ENCODE measurements around the gene CTBP2.
"Not testable (repeated sequence)": the region's sequence is repeated elsewhere in the genome, so short reads cannot be mapped to it uniquely, and the experiment has no call there.

Gene CTBP2

GRCh38 chr10:125179107-125179506 is 18.7 kb upstream of the CTBP2 start:
- not testable (repeated sequence) for DNase-seq

DNA sequence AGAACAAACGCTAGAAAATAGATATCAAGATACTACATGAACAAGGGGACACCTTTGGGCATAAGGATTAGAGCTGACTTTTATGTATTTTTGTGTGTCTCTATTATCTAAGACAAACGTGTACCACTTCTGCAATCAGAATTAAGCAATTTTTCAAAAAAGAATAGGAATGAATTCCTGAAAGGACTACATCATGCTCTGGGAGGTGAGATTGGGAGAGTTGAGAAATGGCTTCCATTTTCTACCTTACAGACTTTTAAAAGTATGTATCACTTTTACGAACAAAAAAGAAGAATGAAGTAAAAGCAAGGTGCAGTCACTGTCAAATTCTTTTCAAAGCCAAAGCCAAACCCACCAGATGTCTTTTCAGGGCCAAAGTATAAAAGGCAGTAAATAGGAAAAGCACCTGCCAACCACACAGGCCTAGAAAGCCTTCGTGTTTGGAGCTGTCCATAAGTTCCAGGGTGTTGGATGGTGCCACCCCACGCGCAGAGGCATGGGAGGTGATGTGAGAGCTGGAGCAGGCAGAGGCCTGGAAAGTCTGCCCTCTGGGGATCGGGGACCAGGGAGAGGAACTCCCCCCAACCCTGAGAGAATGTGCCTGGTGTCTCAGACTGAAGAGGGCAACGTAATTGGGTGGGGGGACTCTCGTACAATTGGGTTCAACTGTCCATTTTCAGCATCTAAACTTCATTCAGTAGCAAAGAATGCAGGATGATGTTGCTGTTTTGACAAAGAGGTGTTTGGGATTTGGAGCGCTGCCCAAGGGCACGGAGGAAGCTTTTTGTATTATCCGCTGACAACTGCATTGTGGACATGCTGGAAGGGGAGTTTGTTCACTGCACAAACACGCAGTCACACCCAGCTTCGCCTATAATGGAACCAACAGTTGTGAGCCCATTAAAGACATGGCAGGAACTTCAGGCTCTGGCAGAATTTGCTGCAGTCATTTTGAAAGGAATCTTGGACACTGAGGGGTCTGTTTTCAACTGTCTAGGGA is 17.6 kb upstream of the CTBP2 start:
- DNase-seq: no peak

DNA sequence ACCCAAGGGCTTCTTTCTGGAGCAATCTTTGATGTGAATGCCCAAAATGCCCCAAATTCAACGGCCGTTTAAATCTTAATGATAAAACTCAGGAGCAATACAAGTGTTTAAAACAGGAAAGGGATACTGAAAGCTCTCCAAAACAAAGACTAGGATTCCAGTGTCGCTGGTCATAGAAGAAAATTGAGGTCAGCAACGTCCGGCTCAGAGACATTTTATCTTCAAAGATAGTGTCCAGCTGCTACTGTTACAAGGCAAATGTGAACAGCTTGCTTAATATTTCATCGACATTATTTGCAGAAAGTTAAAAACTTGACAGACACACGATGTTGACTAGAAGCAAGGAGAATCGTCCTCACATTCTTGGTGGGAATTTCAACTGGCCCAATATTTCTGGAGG is 15.4 kb upstream of the CTBP2 start:
- no peak for DNase-seq

- no peak for DNase-seq
Observed at GRCh38 chr10:125174360-125174759, 14.0 kb upstream of the CTBP2 start.

GRCh38 chr10:125172694-125173093 is 12.3 kb upstream of the CTBP2 start:
- DNase-seq: no peak

GRCh38 chr10:125171402-125172306 is 11.3 kb upstream of the CTBP2 start:
- DNase-seq: no peak

DNA sequence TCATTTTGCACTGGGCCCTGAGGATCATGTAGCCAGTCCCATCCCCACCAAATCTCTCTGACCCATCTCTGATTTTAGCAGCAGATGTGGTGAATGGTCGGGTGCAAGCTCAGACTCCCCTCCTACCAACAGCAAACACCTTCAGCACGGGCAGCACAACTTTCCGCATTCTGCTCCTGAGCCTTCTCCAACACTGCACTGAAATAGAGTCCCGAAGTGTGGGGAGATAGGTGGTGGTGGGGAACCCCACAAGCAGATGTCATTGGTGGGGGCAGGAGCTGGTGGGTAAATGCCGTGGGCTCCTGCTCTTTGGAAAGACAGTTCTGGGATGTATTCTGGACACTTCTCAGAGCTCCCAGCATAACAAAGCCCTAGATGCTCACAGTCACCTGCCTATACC is 9.6 kb upstream of the CTBP2 start:
- no peak for DNase-seq

DNA sequence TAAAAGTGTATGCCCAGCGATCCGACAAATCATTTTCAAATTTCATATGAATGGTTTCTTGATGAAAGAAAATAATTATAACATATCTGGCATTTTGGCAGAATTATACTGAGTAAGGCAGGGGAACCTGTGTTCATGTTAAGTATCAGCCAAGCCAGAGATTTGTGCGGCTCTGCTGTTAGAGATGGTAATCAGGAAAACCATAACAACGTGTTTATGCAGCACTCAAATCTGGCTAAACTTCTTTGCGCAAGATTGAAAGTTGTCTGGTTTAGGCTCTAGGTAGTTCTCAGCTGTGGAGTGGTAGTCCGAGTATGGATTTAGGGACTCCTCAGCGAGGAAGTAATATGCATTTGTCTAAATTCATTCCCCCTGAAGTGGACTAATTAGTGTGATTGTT is 8.9 kb upstream of the CTBP2 start:
- no peak for DNase-seq

- DNase-seq: no peak
Observed at GRCh38 chr10:125166658-125167057, 6.3 kb upstream of the CTBP2 start.

DNA sequence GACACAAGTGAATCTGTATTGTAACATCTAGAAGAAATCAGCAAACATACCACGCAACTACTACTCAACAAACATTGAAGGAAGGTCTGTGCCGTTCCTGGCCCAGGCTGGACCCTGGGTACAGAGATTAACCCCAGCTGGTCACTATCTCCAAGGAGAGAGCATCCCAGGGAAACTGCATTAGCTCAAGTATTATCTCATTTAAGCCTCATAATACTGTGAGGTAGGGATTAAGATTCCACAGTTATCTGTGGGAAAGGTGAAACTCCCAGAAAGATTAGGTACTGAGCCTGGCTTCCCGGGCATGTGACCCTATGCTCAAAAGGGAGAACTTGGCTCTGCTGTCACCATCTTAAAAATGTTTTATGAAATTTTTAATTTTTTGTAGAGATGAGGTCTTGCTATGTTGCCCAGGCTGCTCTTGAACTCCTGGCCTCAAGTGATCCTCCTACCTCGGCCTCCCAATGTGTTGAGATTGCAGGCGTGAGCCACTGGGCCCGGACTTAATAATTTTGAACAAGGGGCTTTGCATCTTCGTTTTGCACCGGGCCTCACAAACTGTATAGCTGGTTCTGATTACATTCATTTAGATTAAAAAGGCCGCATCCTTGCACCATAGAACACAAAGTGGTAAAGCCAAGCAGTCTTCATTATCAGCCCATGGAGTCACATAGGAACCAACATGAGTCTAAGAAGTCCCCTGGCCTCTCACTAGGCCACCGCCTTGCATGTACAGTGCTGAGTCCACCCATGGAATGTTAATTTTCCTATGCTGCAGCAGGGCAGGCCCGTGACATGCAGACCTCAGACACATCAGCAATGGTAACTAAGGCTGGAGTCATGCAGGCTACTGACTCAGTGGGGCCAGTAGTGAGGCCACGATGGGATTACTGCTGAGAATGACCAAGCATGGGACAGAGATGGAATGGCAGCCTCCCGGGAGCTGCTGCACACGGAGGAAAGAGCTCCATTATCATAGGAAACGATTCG is 5.5 kb upstream of the CTBP2 start:
- DNase-seq: no peak

- no peak for DNase-seq
Observed at GRCh38 chr10:125164421-125164820, 4.1 kb upstream of the CTBP2 start.

GRCh38 chr10:125163803-125164202 is 3.4 kb upstream of the CTBP2 start:
- no peak for DNase-seq

DNA sequence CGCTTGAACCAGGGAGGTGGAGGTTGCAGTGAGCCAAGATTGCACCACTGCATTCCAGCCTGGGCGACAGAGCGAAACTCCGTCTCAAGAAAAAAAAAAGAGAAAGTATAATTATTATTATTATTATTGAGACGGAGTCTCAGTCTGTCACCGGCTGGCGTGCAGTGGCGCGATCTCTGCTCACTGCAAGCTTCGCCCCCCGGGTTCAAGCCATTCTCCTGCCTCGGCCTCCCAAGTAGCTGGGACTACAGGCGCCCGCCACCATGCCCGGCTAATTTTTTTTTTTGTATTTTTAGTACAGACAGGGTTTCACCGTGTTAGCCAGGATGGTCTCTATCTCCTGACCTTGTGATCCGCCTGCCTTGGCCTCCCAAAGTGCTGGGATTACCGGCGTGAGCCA is 2.9 kb upstream of the CTBP2 start:
- DNase-seq: not testable (repeated sequence)

DNA sequence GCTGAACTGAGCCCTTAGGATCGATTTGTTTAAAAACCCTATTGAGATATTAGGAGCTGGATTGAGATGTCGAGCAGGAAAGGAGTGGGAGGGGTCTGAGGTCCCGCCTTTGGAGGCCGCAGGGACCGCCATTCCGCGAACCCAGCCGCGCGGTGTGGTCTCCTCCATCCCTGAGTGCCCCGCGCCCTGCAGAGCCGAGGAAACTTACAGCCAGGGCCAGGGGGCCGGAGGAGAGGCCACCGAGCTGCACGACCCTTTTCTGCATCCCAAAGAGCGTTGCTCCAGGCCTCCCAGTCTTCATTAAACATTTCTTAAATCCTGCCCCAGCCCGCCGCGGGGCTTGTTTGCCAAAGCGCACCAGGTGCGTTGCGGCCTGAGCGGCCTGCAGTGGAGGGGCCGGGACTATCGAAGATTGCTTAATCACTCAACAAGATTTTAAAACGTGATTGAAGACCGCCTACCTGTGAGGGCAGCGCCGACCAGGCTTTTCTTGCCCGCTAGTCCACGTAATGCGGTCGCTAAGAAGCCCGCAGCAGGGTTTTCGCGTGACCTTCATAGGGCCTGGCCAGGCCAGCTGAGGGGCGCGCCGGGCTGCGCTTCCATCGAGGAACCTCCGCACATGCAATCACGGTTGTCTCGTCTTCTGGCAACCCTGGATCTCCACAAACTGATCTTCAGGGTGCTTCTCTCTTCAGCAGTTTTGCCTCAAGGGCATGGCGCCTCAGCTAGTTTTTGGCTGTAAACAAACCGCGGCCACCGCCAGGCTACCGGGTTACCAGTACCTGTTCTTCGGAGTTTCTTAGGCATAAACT is 2.0 kb upstream of the CTBP2 start:
- DNase-seq: no peak

DNA sequence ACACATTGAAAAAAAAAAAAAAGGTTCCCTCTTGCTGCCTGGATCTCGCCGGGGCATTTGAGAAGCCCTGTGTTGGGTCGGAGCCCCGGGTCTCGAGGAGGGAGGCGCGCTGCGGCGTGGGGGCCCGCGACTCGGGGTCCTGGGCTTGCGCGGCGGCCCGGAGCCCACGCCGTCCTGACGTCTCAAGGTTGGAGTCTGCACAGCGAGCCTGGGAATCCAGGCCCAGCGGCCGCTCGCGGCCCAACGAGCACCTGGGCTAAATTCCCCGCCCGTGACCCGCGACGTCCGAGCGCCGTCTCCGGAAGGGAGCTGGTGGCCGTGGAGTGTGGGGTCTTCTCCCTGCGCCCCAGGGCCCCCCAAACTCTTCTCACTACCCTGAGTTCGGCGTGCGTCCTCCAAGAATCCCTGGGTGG is 1.4 kb upstream of the CTBP2 start:
- DNase-seq: no peak

DNA sequence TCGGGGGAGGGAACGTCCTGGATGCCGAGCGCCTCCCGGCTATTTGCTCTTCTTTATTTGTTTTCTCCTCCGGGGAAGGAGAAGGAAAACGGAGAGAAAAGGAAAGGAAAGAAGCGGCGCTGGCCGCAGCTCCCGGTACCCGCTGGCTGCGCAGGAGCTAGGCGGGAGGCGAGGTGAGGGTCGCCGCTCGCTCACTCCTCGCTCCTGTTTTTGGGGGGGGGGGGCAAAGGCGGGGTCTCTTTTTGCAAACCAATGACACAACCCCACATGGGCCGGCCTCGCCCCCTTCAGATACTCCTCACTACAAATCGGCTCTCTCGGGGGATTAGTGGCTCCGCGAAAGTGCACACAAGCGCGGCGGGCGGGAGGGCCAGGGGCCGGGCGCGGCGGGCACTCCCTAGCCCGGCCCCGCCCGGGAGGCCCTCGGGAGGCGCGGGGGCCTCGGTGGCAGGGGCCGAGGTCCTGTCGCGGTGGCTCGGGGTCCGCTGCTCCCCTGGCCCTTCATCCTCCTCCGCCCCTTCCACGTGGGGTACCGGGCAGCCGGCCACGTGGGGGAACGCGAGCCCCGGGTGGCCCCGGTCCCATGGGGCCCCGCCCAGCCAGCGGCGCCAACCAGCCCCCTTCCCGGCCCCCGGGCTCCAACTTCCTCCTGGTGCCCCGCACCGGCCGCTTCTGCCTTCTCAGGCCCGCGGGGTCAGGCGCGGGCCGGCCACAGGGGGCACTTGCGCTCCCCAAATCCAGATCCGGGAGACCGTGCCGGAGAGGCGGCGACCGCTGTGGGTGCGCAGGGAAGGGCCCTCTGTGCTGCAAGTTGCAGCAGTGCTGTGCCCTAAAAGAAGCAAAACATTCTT is 718 bp upstream of the CTBP2 start:
- DNase-seq: peak in 1 of 2 donors; percentile 65

- no peak for DNase-seq
Observed at GRCh38 chr10:125159486-125159931, 854 bp downstream of the CTBP2 start.

DNA sequence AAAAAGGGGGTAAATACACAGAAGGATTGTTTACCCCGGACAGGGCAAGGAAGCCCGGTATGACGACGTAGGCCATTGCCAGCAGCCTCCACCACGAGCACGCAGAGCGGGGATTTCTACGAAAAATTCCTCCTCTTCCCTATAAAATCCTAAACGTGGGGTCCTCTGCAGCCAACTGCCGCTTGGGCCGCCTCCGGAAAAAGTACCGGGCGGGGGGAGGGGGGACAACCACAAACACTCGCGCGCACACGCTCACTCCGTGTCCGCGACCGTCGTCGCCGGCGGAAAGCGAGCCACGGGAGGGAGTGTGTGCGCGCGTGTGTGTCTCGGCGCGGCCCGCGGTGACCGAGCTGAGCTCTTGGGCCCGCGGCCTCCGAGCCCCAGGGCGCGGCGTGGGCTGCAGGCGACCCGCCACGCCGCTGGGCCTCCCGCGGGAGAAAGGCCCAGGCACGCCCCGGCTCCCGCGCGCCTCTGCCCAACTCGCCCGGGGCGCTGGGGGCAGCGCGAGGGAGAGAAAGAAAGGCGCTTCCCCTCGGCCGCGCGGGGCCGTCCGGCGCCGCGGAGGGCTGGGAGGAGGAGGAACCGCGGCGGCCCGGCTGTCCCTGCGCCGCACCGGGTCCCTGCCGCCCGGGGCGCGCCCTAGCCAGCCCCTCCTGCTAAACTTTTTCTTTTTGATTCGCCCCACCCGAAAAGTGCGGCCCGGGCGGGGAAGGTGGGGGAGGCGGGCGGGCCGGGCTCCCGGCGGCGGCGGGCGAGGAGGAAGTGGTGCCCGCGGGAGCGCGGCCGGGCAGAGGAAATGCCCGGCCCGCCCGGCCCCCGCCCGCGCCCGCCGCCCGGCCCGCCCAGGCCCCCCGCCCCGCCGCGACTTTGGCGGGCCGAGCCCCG is 1.5 kb downstream of the CTBP2 start:
- DNase-seq: no peak

- DNase-seq: no peak
Observed at GRCh38 chr10:125158275-125158600, 2.1 kb downstream of the CTBP2 start.
